Osteoblast (primary cell): ENCODE data around the gene SLC25A21. TPM values are rescaled to one million over a fixed set of nuclear protein-coding genes. Genes with fewer than 3 reads are reported as not detected.
"Not testable (repeated sequence)": the region's sequence is repeated elsewhere in the genome, so short reads cannot be mapped to it uniquely, and the experiment has no call there.

ENCODE experiments used
- DNase-seq: peaks from one replicate; pipeline ENCODE4 v3.0.0; 2011; ENCODE audit warnings: low spot score, mixed read lengths; ENCODE audit not compliant: insufficient read length; ENCODE audit errors: missing footprints
- H2AFZ ChIP-seq: 2 replicates; pipeline ENCODE4 v1.6.0; 2011; ENCODE audit warnings: mild to moderate bottlenecking, low read length
- H3K27ac ChIP-seq: 2 replicates; pipeline ENCODE4 v1.5.1; 2011; ENCODE audit warnings: mild to moderate bottlenecking, low read depth, low read length, moderate library complexity
- H3K27me3 ChIP-seq: 2 replicates; pipeline ENCODE4 v1.6.0; 2012; ENCODE audit warnings: mild to moderate bottlenecking, control low read depth, inconsistent platforms, low read length, moderate library complexity; ENCODE audit not compliant: insufficient read depth
- H3K36me3 ChIP-seq: 2 replicates; pipeline ENCODE4 v1.5.1; 2011; ENCODE audit warnings: mild to moderate bottlenecking, low read length, control low read depth, moderate library complexity; ENCODE audit not compliant: insufficient read depth
- H3K4me1 ChIP-seq: 2 replicates; pipeline ENCODE4 v1.5.1; 2011; ENCODE audit warnings: mild to moderate bottlenecking, low read length, control low read depth, moderate library complexity; ENCODE audit not compliant: insufficient read depth
- H3K4me2 ChIP-seq: 2 replicates; pipeline ENCODE4 v1.6.0; 2011; ENCODE audit warnings: mild to moderate bottlenecking, low read length; ENCODE audit not compliant: insufficient read depth
- H3K4me3 ChIP-seq: fragments of 200-600 bp; sonication (generic); 3 replicates; pipeline ENCODE4 v1.5.1; 2012; ENCODE audit warnings: mild to moderate bottlenecking, low read length, inconsistent platforms; ENCODE audit not compliant: insufficient read depth
- H3K79me2 ChIP-seq: 2 replicates; pipeline ENCODE4 v1.6.0; 2012; ENCODE audit warnings: mild to moderate bottlenecking, low read length, control low read depth, inconsistent platforms; ENCODE audit not compliant: insufficient read depth
- H3K9me3 ChIP-seq: 2 replicates; pipeline ENCODE4 v1.5.1; 2011; ENCODE audit warnings: low read depth, low read length, control low read depth
- H4K20me1 ChIP-seq: 2 replicates; pipeline ENCODE4 v1.6.0; 2012; ENCODE audit warnings: mild to moderate bottlenecking, low read length, control low read depth; ENCODE audit not compliant: insufficient read depth
- CTCF ChIP-seq: IDR thresholded peaks from 2 replicates; pipeline ENCODE4 v1.5.1; 2011; ENCODE audit warnings: mild to moderate bottlenecking, low read depth, low read length, moderate library complexity; ENCODE audit errors: extremely low read depth
- total RNA-seq: library from RNA; depleted of rRNA; stranded (reverse); fragments of >200 nt; gene quantifications from 2 replicates; pipeline ENCODE4 v1.2.3, GENCODE V29; 2012

SLC25A21 gene
- total RNA-seq, 1 donor = 0.72 TPM

DNA sequence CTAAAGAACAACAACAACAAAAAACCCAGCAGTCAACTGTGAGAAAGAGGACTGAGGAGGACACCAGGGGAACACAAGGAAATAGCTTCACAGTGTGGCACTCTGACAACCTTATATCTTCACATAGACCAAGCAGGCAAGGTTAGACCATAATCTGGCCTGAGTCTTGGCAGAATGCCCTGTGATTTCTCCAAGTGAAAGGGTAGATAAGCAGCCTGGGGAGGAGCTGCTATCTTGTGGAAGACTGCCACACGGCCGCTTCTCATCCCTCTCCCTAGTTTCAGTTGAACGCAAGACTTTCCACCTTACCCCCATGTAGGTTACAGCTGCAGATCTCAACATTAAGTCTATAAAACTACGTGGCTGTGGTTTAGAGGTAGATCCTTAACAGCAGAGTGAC is 3.7 kb downstream of the SLC25A21 start:
- DNase-seq = no peak
- H4K20me1 ChIP-seq = no peaks in the 10 kb centered on the region
- no peak overlapping the region for H3K27ac ChIP-seq
- no peak overlapping the region for H2AFZ ChIP-seq
- no peak for TF ChIP-seq CTCF
- no peaks in the 10 kb centered on the region for H3K27me3 ChIP-seq
- H3K4me1 ChIP-seq = peaks cover 6% of the 10 kb centered on the region
- H3K9me3 ChIP-seq = no peaks in the 10 kb centered on the region
- no peak overlapping the region for H3K4me2 ChIP-seq
- no peaks in the 10 kb centered on the region for H3K79me2 ChIP-seq
- no peaks in the 10 kb centered on the region for H3K36me3 ChIP-seq
- H3K4me3 ChIP-seq = no peak overlapping the region

- Histone ChIP-seq H3K4me1 (no peaks in the 10 kb centered on the region), H3K9me3 (no peaks in the 10 kb centered on the region), H3K4me2 (no peak overlapping the region), H3K4me3 (no peak overlapping the region), H3K79me2 (no peaks in the 10 kb centered on the region), H4K20me1 (no peaks in the 10 kb centered on the region), H3K27me3 (no peaks in the 10 kb centered on the region), H3K36me3 (no peaks in the 10 kb centered on the region), H2AFZ (no peak overlapping the region), H3K27ac (no peak overlapping the region)
- no peak for TF ChIP-seq CTCF
- no peak for DNase-seq
These were observed 5.0 kb downstream of the SLC25A21 start for GRCh38 chr14:37167151-37168047.

DNA sequence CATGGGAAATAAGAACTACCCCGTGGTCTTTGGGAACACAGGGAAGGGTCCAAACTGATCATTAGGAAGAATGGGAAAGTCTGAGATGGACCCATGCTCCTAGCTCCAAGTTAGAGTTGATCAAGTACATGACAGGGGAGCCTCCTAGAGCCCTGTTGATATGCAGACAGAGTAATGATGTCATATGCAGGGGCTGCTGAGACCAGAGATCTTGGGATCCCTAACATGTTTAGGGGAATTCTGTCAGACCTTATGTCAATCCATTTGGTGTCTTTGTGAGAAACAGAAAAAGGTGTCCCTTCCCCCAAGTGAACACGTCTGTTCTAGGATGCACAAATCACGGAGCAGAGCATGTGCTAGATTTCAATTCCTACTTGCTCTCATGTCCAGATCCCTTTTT is 6.6 kb downstream of the SLC25A21 start:
- H3K4me1 ChIP-seq = no peaks in the 10 kb centered on the region
- H3K4me2 ChIP-seq = no peak overlapping the region
- H3K27ac ChIP-seq = no peak overlapping the region
- no peaks in the 10 kb centered on the region for H3K36me3 ChIP-seq
- no peak for DNase-seq
- no peaks in the 10 kb centered on the region for H3K9me3 ChIP-seq
- no peaks in the 10 kb centered on the region for H3K27me3 ChIP-seq
- no peak for TF ChIP-seq CTCF
- H3K4me3 ChIP-seq = no peak overlapping the region
- H4K20me1 ChIP-seq = no peaks in the 10 kb centered on the region
- no peak overlapping the region for H2AFZ ChIP-seq
- no peaks in the 10 kb centered on the region for H3K79me2 ChIP-seq

DNA sequence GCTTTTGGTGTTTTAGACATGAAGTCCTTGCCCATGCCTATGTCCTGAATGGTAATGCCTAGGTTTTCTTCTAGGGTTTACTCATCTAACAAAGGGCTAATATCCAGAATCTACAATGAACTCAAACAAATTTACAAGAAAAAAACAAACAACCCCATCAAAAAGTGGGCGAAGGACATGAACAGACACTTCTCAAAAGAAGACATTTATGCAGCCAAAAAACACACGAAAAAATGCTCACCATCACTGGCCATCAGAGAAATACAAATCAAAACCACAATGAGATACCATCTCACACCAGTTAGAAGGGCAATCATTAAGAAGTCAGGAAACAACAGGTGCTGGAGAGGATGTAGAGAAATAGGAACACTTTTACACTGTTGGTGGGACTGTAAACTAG is 10.1 kb downstream of the SLC25A21 start:
- not testable (repeated sequence) for H2AFZ ChIP-seq, H3K27me3 ChIP-seq, DNase-seq, H3K9me3 ChIP-seq, H3K79me2 ChIP-seq, H3K4me3 ChIP-seq, H3K4me1 ChIP-seq, H3K27ac ChIP-seq, H3K4me2 ChIP-seq, H3K36me3 ChIP-seq, H4K20me1 ChIP-seq
